HG03432 (cell line): ENCODE measurements around the gene IGSF22.

Experiments used
- ATAC-seq: cut with Tn5 transposase; IDR thresholded peaks from one replicate; pipeline ENCODE4 v1.9.1; 2021; ENCODE audit warnings: mild to moderate bottlenecking, moderate library complexity; ENCODE audit not compliant: unreplicated experiment

The IGSF22 gene

GRCh38 chr11:18714443-18714780 lies 11.6 kb downstream of the IGSF22 start:
- ATAC-seq, result no peak

GRCh38 chr11:18713646-18714442 lies 12.1 kb downstream of the IGSF22 start:
- no peak for ATAC-seq

GRCh38 chr11:18710545-18710944 lies 15.4 kb downstream of the IGSF22 start:
- peak; percentile 43 for ATAC-seq

- ATAC-seq, result no peak
Measured at GRCh38 chr11:18709414-18709813, 16.6 kb downstream of the IGSF22 start.

GRCh38 chr11:18707811-18708340 lies 18.1 kb downstream of the IGSF22 start:
- ATAC-seq, result no peak

- peak; percentile 63 for ATAC-seq
Measured at GRCh38 chr11:18706330-18707243, 19.4 kb downstream of the IGSF22 start.

- ATAC-seq, result no peak
Measured at GRCh38 chr11:18705651-18706281, 20.2 kb downstream of the IGSF22 start.

GRCh38 chr11:18704698-18705097 lies 21.3 kb downstream of the IGSF22 start:
- no peak for ATAC-seq

GRCh38 chr11:18704045-18704645 lies 21.8 kb downstream of the IGSF22 start:
- no peak for ATAC-seq

- ATAC-seq, result no peak
Measured at GRCh38 chr11:18703001-18703763, 22.8 kb downstream of the IGSF22 start.

- no peak for ATAC-seq
Measured at GRCh38 chr11:18701614-18702216, 24.3 kb downstream of the IGSF22 start.

- no peak for ATAC-seq
Measured at GRCh38 chr11:18700872-18701271, 25.1 kb downstream of the IGSF22 start.

GRCh38 chr11:18700375-18700774 lies 25.6 kb downstream of the IGSF22 start:
- no peak for ATAC-seq

GRCh38 chr11:18699848-18700261 lies 26.1 kb downstream of the IGSF22 start:
- no peak for ATAC-seq

- ATAC-seq, result no peak
Measured at GRCh38 chr11:18699269-18699596, 26.8 kb downstream of the IGSF22 start.

GRCh38 chr11:18698341-18699268 lies 27.4 kb downstream of the IGSF22 start, which contains the start of gene TMEM86A:
TMEM86A (plus strand) TSS chr11:18698779; CDS start chr11:18698887, 108 bp downstream.
- peak; percentile 95 for ATAC-seq

GRCh38 chr11:18697576-18697975 lies 28.4 kb downstream of the IGSF22 start:
- ATAC-seq, result no peak

- no peak for ATAC-seq
Measured at GRCh38 chr11:18696638-18697225, 29.3 kb downstream of the IGSF22 start.
